MV-4-11 (cell line): ENCODE measurements around the gene AQP9.
A peak's percentile ranks its signal among the peaks of the same experiment; 100 is the strongest.

ENCODE experiments used
- DNase-seq: peaks from one replicate; lab custom pipeline; 2025; lab: John Stamatoyannopoulos, UW

AQP9 gene

GRCh38 chr15:58227706-58228543 lies 89.7 kb downstream of the AQP9 start:
- DNase-seq: peak; percentile 64

GRCh38 chr15:58228718-58229117 lies 90.5 kb downstream of the AQP9 start:
- DNase-seq: no peak

- no peak for DNase-seq
Observed at GRCh38 chr15:58229297-58229768, 91.2 kb downstream of the AQP9 start.

GRCh38 chr15:58232281-58233065 lies 94.3 kb downstream of the AQP9 start:
- peak; percentile 10 for DNase-seq

GRCh38 chr15:58233341-58233740 lies 95.2 kb downstream of the AQP9 start:
- no peak for DNase-seq
